SK-N-SH (cell line): ENCODE data around the gene GIPC2. TPM values are rescaled to one million over a fixed set of nuclear protein-coding genes. Genes with fewer than 3 reads are reported as not detected.

Experiments
- CTCF ChIA-PET: fragments of 300-600, 350-600 bp; formaldehyde crosslinking; extraction: SDS; loops from one replicate; lab custom pipeline; 2021; lab: Yijun Ruan, JAX
- POLR2A ChIA-PET: fragments of 350-600 bp; sonication (Branson Sonifier 250); formaldehyde crosslinking; extraction: SDS; loops from one replicate; lab custom pipeline; 2020; ENCODE audit warnings: antibody characterized with exemption, inconsistent platforms; lab: Yijun Ruan, JAX
- DNase-seq: peaks from one replicate; pipeline ENCODE4 v3.0.0; 2012
- H2AFZ ChIP-seq: fragments of 200-600 bp; sonication (generic); 2 replicates; pipeline ENCODE4 v1.8.1; 2016; ENCODE audit warnings: antibody characterized with exemption, mild to moderate bottlenecking, low read depth
- H3F3A ChIP-seq: fragments of 200-600 bp; sonication (generic); replicated peaks from 2 replicates; pipeline ENCODE3; 2016; ENCODE audit warnings: antibody characterized with exemption, mild to moderate bottlenecking; ENCODE audit not compliant: insufficient read depth
- H3K27ac ChIP-seq, 2 experiments: fragments of 200-500 bp in 1 of 2; fragments of 200-600 bp in 1 of 2; sonication (Bioruptor generic) in 1 of 2; sonication (generic), shearing (Covaris generic) in 1 of 2; 2 replicates each; pipeline versions ENCODE4 v1.5.1 to v1.6.1; 2014 to 2016; ENCODE audit warnings: low read depth in 2 of 2, inconsistent platforms in 1 of 2, low read length in 1 of 2, mild to moderate bottlenecking in 1 of 2, mixed read lengths in 1 of 2
- H3K27me3 ChIP-seq: fragments of 200-600 bp; sonication (generic), shearing (Covaris generic); 2 replicates; pipeline ENCODE4 v1.6.1; 2016; ENCODE audit warnings: mixed run types; ENCODE audit not compliant: insufficient read depth
- H3K36me3 ChIP-seq, 2 experiments: fragments of 200-500 bp in 1 of 2; fragments of 200-600 bp in 1 of 2; sonication (Bioruptor generic) in 1 of 2; sonication (generic) in 1 of 2; replicated peaks in 1 of 2; 2 replicates each; pipeline versions ENCODE3 to v1.5.1; 2014 to 2016; ENCODE audit warnings: low read length in 1 of 2, mild to moderate bottlenecking in 1 of 2; ENCODE audit not compliant: insufficient read depth in 2 of 2, control insufficient read depth in 1 of 2
- H3K4me1 ChIP-seq, 2 experiments: fragments of 200-500 bp in 1 of 2; fragments of 200-600 bp in 1 of 2; sonication (Bioruptor generic) in 1 of 2; sonication (generic), shearing (Covaris generic) in 1 of 2; 2 replicates each; pipeline versions ENCODE4 v1.5.1 to v1.6.1; 2014 to 2016; ENCODE audit warnings: low read depth in 1 of 2, low read length in 1 of 2, mixed run types in 1 of 2; ENCODE audit not compliant: insufficient read depth in 2 of 2, control insufficient read depth in 1 of 2
- H3K4me2 ChIP-seq: fragments of 200-600 bp; sonication (generic), shearing (Covaris generic); 2 replicates; pipeline ENCODE4 v1.6.1; 2017; ENCODE audit warnings: mixed run types
- H3K4me3 ChIP-seq, 2 experiments: fragments of 200-500 bp in 1 of 2; fragments of 200-600 bp in 1 of 2; sonication (Bioruptor generic) in 1 of 2; sonication (generic), shearing (Covaris generic) in 1 of 2; 2 replicates each; pipeline versions ENCODE4 v1.5.1 to v1.8.1; 2014 to 2016; ENCODE audit warnings: low read depth in 2 of 2, inconsistent platforms in 1 of 2, low read length in 1 of 2, mild to moderate bottlenecking in 1 of 2, mixed read lengths in 1 of 2, moderate library complexity in 1 of 2
- H3K79me2 ChIP-seq: fragments of 200-600 bp; sonication (generic); 2 replicates; pipeline ENCODE4 v1.8.1; 2017; ENCODE audit warnings: mild to moderate bottlenecking; ENCODE audit not compliant: insufficient read depth
- H3K9ac ChIP-seq: fragments of 200-600 bp; sonication (generic); 2 replicates; pipeline ENCODE4 v1.6.1; 2017; ENCODE audit warnings: mixed run types
- H3K9me2 ChIP-seq: fragments of 200-600 bp; sonication (generic); 2 replicates; pipeline ENCODE4 v1.6.1; 2017; ENCODE audit warnings: mixed run types
- H3K9me3 ChIP-seq: fragments of 200-600 bp; sonication (generic); 2 replicates; pipeline ENCODE4 v1.6.1; 2017; ENCODE audit warnings: mixed run types, mild to moderate bottlenecking, moderate library complexity
- H4K20me1 ChIP-seq: fragments of 200-600 bp; sonication (generic); 2 replicates; pipeline ENCODE4 v1.6.1; 2017; ENCODE audit warnings: mild to moderate bottlenecking, mixed run types; ENCODE audit not compliant: insufficient read depth
- ELF1 ChIP-seq: IDR thresholded peaks from 2 replicates; pipeline ENCODE4 v1.4.0; 2012
- EP300 ChIP-seq, 2 experiments: IDR thresholded peaks; 2 replicates each; pipeline versions ENCODE4 v1.4.0 to v1.6.1; 2012; ENCODE audit warnings: borderline replicate concordance in 1 of 2, low read depth in 1 of 2, low read length in 1 of 2
- EZH2phosphoT487 ChIP-seq: fragments of 200-600 bp; sonication (generic); IDR thresholded peaks from 2 replicates; pipeline ENCODE4 v1.6.1; 2017; ENCODE audit warnings: low read depth, mixed run types, mild to moderate bottlenecking, antibody characterized with exemption, moderate library complexity, borderline replicate concordance
- FOSL2 ChIP-seq: IDR thresholded peaks from 2 replicates; pipeline ENCODE4 v1.4.0; 2012; ENCODE audit warnings: low read depth, mild to moderate bottlenecking, moderate library complexity, borderline replicate concordance
- GABPA ChIP-seq: IDR thresholded peaks from 2 replicates; pipeline ENCODE4 v1.4.0; 2012; ENCODE audit warnings: low read depth, mild to moderate bottlenecking
- GATA2 ChIP-seq: sonication (generic); formaldehyde crosslinking; IDR thresholded peaks from 2 replicates; pipeline ENCODE4 v1.5.0; 2020; ENCODE audit warnings: mild to moderate bottlenecking, missing genetic modification reagents
- JUND ChIP-seq: IDR thresholded peaks from 2 replicates; pipeline ENCODE4 v1.4.0; 2012
- NFIC ChIP-seq: IDR thresholded peaks from 2 replicates; pipeline ENCODE4 v1.4.0; 2012; ENCODE audit warnings: borderline replicate concordance
- NRF1 ChIP-seq: IDR thresholded peaks from 2 replicates; pipeline ENCODE4 v1.6.1; 2012; ENCODE audit warnings: low read depth, mild to moderate bottlenecking, low read length
- RFX5 ChIP-seq: IDR thresholded peaks from 2 replicates; pipeline ENCODE4 v1.6.1; 2012; ENCODE audit warnings: mild to moderate bottlenecking, improper control_type of control experiment, low read length
- SIN3A ChIP-seq: IDR thresholded peaks from 2 replicates; pipeline ENCODE4 v1.6.1; 2012; ENCODE audit warnings: low read depth, mild to moderate bottlenecking, low read length, moderate library complexity, borderline replicate concordance
- TEAD4 ChIP-seq: IDR thresholded peaks from 2 replicates; pipeline ENCODE4 v1.4.0; 2012; ENCODE audit warnings: mild to moderate bottlenecking, borderline replicate concordance; ENCODE audit not compliant: insufficient read depth
- WGBS: methylation state at CpG from one replicate; pipeline ENCODE4 v1.1.6; 2017; ENCODE audit warnings: low lambda C conversion rate; 5-methylcytosine and 5-hydroxymethylcytosine counted together
- polyA plus RNA-seq, 3 experiments: library from polyadenylated mRNA; depleted of rRNA; stranded (reverse); fragments of >200 nt; gene quantifications; 2 replicates each; pipeline ENCODE4 v1.2.3, GENCODE V29; 2012
- TF ChIP-seq, protein P1 (sequence below): IDR thresholded peaks from 2 replicates; pipeline ENCODE4 v1.4.0; 2012; ENCODE audit warnings: low read depth
- TF ChIP-seq, protein P2 (sequence below): IDR thresholded peaks from 2 replicates; pipeline ENCODE4 v1.4.0; 2012; ENCODE audit warnings: low read depth, borderline replicate concordance
- TF ChIP-seq, protein P3 (sequence below): fragments of 150-350 bp; IDR thresholded peaks from 2 replicates; pipeline ENCODE4 v1.6.1; 2016; ENCODE audit warnings: mild to moderate bottlenecking, low read depth, low read length
- TF ChIP-seq, protein P4 (sequence below): IDR thresholded peaks from 2 replicates; pipeline ENCODE4; 2012
- TF ChIP-seq, protein P5 (sequence below): IDR thresholded peaks from 2 replicates; pipeline ENCODE4 v1.6.1; 2012; ENCODE audit warnings: mild to moderate bottlenecking, low read depth, low read length, moderate library complexity

Gene GIPC2
- polyA plus RNA-seq, 1 of the 3 experiments (the other 2 are of a cell fraction) = 0.02 TPM

DNA sequence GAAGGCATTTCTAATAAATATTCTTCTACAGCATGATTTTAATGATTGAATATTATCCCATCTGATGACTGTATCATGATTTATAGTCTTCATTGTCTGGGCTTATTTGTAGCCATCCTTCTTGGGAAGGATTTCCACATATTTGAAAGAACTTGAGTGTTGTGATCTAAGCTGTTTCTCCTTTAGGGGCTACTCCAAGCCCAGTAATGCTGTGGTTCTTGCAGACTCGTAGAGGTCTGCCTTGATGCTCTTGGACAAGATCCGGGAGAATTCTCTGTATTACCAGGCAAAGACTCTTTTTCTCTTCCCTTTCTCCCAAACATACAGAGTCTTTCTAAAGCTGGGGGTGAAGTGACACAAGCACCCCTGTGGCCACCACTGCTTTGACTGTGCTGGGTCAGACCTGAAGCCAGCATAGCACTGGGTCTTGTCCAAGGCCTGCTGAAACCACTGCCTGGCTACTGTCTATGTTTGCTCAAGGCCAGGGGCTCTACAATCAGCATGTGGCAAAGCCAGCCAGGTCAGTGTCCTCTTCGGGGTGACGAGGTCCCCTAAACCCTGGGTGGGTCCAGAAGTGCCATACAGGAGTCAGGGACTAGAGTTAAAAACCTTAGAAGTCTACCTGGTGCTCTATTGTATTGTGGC, 107.4 kb downstream of the GIPC2 start:
- Histone ChIP-seq H3K27me3 (no peaks in the 10 kb centered on the region), H3K4me2 (no peak overlapping the region), H3K4me1 (peaks cover 0 to 4% of the 10 kb centered on the region in 2 experiments; a peak in 2 of 4 replicates), H3K79me2 (no peaks in the 10 kb centered on the region), H3K9ac (no peak overlapping the region), H3F3A (no peaks in the 10 kb centered on the region), H3K36me3 (no peaks in the 10 kb centered on the region), H3K27ac (no peak overlapping the region), H3K4me3 (no peak overlapping the region), H3K9me2 (no peaks in the 10 kb centered on the region), H3K9me3 (no peaks in the 10 kb centered on the region), H2AFZ (no peak overlapping the region), H4K20me1 (no peaks in the 10 kb centered on the region)
- no peak for TF ChIP-seq NFIC
- TF ChIP-seq, protein P1, sequence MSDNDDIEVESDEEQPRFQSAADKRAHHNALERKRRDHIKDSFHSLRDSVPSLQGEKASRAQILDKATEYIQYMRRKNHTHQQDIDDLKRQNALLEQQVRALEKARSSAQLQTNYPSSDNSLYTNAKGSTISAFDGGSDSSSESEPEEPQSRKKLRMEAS = no peak
- no peak for TF ChIP-seq EP300 (IDR thresholded peaks at IDR 0.05; ENCODE audit: borderline replicate concordance in 1 of 2, low read depth in 1 of 2, low read length in 1 of 2)
- TF ChIP-seq JUND = no peak
- TF ChIP-seq, protein P2, sequence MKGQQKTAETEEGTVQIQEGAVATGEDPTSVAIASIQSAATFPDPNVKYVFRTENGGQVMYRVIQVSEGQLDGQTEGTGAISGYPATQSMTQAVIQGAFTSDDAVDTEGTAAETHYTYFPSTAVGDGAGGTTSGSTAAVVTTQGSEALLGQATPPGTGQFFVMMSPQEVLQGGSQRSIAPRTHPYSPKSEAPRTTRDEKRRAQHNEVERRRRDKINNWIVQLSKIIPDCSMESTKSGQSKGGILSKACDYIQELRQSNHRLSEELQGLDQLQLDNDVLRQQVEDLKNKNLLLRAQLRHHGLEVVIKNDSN = no peak
- no peak for TF ChIP-seq FOSL2
- no peak for TF ChIP-seq NRF1
- TF ChIP-seq, protein P3, sequence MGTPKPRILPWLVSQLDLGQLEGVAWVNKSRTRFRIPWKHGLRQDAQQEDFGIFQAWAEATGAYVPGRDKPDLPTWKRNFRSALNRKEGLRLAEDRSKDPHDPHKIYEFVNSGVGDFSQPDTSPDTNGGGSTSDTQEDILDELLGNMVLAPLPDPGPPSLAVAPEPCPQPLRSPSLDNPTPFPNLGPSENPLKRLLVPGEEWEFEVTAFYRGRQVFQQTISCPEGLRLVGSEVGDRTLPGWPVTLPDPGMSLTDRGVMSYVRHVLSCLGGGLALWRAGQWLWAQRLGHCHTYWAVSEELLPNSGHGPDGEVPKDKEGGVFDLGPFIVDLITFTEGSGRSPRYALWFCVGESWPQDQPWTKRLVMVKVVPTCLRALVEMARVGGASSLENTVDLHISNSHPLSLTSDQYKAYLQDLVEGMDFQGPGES = no peak
- TF ChIP-seq, protein P4, sequence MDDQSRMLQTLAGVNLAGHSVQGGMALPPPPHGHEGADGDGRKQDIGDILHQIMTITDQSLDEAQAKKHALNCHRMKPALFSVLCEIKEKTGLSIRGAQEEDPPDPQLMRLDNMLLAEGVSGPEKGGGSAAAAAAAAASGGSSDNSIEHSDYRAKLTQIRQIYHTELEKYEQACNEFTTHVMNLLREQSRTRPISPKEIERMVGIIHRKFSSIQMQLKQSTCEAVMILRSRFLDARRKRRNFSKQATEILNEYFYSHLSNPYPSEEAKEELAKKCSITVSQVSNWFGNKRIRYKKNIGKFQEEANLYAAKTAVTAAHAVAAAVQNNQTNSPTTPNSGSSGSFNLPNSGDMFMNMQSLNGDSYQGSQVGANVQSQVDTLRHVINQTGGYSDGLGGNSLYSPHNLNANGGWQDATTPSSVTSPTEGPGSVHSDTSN = no peak
- TF ChIP-seq, protein P5, sequence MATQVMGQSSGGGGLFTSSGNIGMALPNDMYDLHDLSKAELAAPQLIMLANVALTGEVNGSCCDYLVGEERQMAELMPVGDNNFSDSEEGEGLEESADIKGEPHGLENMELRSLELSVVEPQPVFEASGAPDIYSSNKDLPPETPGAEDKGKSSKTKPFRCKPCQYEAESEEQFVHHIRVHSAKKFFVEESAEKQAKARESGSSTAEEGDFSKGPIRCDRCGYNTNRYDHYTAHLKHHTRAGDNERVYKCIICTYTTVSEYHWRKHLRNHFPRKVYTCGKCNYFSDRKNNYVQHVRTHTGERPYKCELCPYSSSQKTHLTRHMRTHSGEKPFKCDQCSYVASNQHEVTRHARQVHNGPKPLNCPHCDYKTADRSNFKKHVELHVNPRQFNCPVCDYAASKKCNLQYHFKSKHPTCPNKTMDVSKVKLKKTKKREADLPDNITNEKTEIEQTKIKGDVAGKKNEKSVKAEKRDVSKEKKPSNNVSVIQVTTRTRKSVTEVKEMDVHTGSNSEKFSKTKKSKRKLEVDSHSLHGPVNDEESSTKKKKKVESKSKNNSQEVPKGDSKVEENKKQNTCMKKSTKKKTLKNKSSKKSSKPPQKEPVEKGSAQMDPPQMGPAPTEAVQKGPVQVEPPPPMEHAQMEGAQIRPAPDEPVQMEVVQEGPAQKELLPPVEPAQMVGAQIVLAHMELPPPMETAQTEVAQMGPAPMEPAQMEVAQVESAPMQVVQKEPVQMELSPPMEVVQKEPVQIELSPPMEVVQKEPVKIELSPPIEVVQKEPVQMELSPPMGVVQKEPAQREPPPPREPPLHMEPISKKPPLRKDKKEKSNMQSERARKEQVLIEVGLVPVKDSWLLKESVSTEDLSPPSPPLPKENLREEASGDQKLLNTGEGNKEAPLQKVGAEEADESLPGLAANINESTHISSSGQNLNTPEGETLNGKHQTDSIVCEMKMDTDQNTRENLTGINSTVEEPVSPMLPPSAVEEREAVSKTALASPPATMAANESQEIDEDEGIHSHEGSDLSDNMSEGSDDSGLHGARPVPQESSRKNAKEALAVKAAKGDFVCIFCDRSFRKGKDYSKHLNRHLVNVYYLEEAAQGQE = no peak
- TF ChIP-seq GATA2 (CRISPR knock-in tag) = no peak
- TF ChIP-seq SIN3A = no peak
- no peak for TF ChIP-seq GABPA
- TF ChIP-seq TEAD4 = no peak
- TF ChIP-seq EZH2phosphoT487 = no peak
- no peak for TF ChIP-seq ELF1
- TF ChIP-seq RFX5 = no peak
- POLR2A ChIA-PET = no interaction called here
- CTCF ChIA-PET = interaction anchor here (0.6 to 1.8 kb wide), 3 partner anchors 8 to 181 kb away, joined by 3 to 6 read pairs (median 3); no protein-coding TSS in a partner anchor
- no peak for DNase-seq
- 71% methylated on average over 4 of the region's 4 CpGs for WGBS
